NT2/D1 (cell line): ENCODE results near the gene ARHGAP35.

Experiments used
- DNase-seq: peaks from one replicate; pipeline ENCODE4 v3.0.0-alpha.2; 2011; ENCODE audit warnings: low read depth, low spot score
- H3K27me3 ChIP-seq: 2 replicates; pipeline ENCODE4 v1.6.0; 2011; ENCODE audit warnings: mild to moderate bottlenecking; ENCODE audit not compliant: insufficient read length, insufficient read depth
- H3K36me3 ChIP-seq: 2 replicates; pipeline ENCODE4 v1.6.1; 2011; ENCODE audit warnings: mild to moderate bottlenecking, low read length, mixed read lengths; ENCODE audit not compliant: insufficient read depth, insufficient read length
- H3K4me1 ChIP-seq: 2 replicates; pipeline ENCODE4 v1.5.1; 2011; ENCODE audit not compliant: insufficient read depth, insufficient read length
- H3K4me3 ChIP-seq: 2 replicates; pipeline ENCODE4 v1.5.1; 2011; ENCODE audit warnings: low read depth; ENCODE audit not compliant: insufficient read length
- H3K9ac ChIP-seq: 2 replicates; pipeline ENCODE4 v1.6.0; 2011; ENCODE audit warnings: low read depth; ENCODE audit not compliant: insufficient read length
- H3K9me3 ChIP-seq: 2 replicates; pipeline ENCODE4 v1.5.1; 2011; ENCODE audit warnings: mild to moderate bottlenecking, low read length; ENCODE audit not compliant: insufficient read depth
- SUZ12 ChIP-seq: IDR thresholded peaks from 2 replicates; pipeline ENCODE4 v1.6.1; 2011; ENCODE audit not compliant: insufficient read length, insufficient read depth; ENCODE audit errors: extremely low read depth
- YY1 ChIP-seq: IDR thresholded peaks from 2 replicates; pipeline ENCODE4 v1.6.1; 2011; ENCODE audit not compliant: insufficient read length, insufficient read depth
- ZNF274 ChIP-seq: IDR thresholded peaks from 2 replicates; pipeline ENCODE4 v1.6.1; 2011; ENCODE audit warnings: mild to moderate bottlenecking, low read depth, low read length

ARHGAP35 gene

GRCh38 chr19:46900341-46900740 lies 39.5 kb downstream of the ARHGAP35 start:
- TF ChIP-seq ZNF274 (no peak), YY1 (no peak), SUZ12 (no peak)
- peaks cover 5% of the 10 kb centered on the region for H3K4me1 ChIP-seq
- H3K36me3 ChIP-seq = no peaks in the 10 kb centered on the region
- no peaks in the 10 kb centered on the region for H3K9me3 ChIP-seq
- H3K4me3 ChIP-seq = no peak overlapping the region
- no peaks in the 10 kb centered on the region for H3K27me3 ChIP-seq
- DNase-seq = no peak
- H3K9ac ChIP-seq = no peak overlapping the region

GRCh38 chr19:46901701-46902401 lies 41.1 kb downstream of the ARHGAP35 start:
- Histone ChIP-seq H3K9ac (no peak overlapping the region), H3K4me1 (peaks cover 5% of the 10 kb centered on the region), H3K27me3 (no peaks in the 10 kb centered on the region), H3K4me3 (no peak overlapping the region), H3K9me3 (no peaks in the 10 kb centered on the region), H3K36me3 (no peaks in the 10 kb centered on the region)
- TF ChIP-seq ZNF274 = no peak
- no peak for TF ChIP-seq SUZ12
- no peak for TF ChIP-seq YY1
- DNase-seq = no peak

GRCh38 chr19:46902402-46902766 lies 41.6 kb downstream of the ARHGAP35 start:
- no peak for DNase-seq
- Histone ChIP-seq H3K27me3 (no peaks in the 10 kb centered on the region), H3K9me3 (no peaks in the 10 kb centered on the region), H3K9ac (no peak overlapping the region), H3K4me1 (peaks cover 5% of the 10 kb centered on the region), H3K36me3 (no peaks in the 10 kb centered on the region), H3K4me3 (no peak overlapping the region)
- no peak for TF ChIP-seq YY1
- no peak for TF ChIP-seq ZNF274
- no peak for TF ChIP-seq SUZ12

GRCh38 chr19:46903458-46903857 lies 42.7 kb downstream of the ARHGAP35 start:
- H3K9ac ChIP-seq = no peak overlapping the region
- DNase-seq = no peak
- peaks cover 5% of the 10 kb centered on the region for H3K4me1 ChIP-seq
- no peaks in the 10 kb centered on the region for H3K27me3 ChIP-seq
- TF ChIP-seq YY1 (no peak), SUZ12 (no peak), ZNF274 (no peak)
- H3K9me3 ChIP-seq = no peaks in the 10 kb centered on the region
- no peaks in the 10 kb centered on the region for H3K36me3 ChIP-seq
- no peak overlapping the region for H3K4me3 ChIP-seq

GRCh38 chr19:46904114-46905060 lies 43.6 kb downstream of the ARHGAP35 start:
- no peak overlapping the region for H3K4me3 ChIP-seq
- H3K4me1 ChIP-seq = peaks cover 5% of the 10 kb centered on the region
- TF ChIP-seq ZNF274 = no peak
- no peak for TF ChIP-seq YY1
- TF ChIP-seq SUZ12 = no peak
- H3K27me3 ChIP-seq = no peaks in the 10 kb centered on the region
- no peaks in the 10 kb centered on the region for H3K9me3 ChIP-seq
- no peaks in the 10 kb centered on the region for H3K36me3 ChIP-seq
- H3K9ac ChIP-seq = no peak overlapping the region
- no peak for DNase-seq

GRCh38 chr19:46906221-46906620 lies 45.4 kb downstream of the ARHGAP35 start:
- no peak for DNase-seq
- no peak overlapping the region for H3K4me3 ChIP-seq
- H3K9me3 ChIP-seq = no peaks in the 10 kb centered on the region
- no peaks in the 10 kb centered on the region for H3K36me3 ChIP-seq
- TF ChIP-seq ZNF274 = no peak
- no peak for TF ChIP-seq YY1
- no peak for TF ChIP-seq SUZ12
- H3K4me1 ChIP-seq = peaks cover 5% of the 10 kb centered on the region
- H3K27me3 ChIP-seq = no peaks in the 10 kb centered on the region
- no peak overlapping the region for H3K9ac ChIP-seq

GRCh38 chr19:46907880-46908279 lies 47.1 kb downstream of the ARHGAP35 start:
- Histone ChIP-seq H3K27me3 (no peaks in the 10 kb centered on the region), H3K9ac (no peak overlapping the region), H3K9me3 (no peaks in the 10 kb centered on the region), H3K36me3 (no peaks in the 10 kb centered on the region), H3K4me1 (peaks cover 5% of the 10 kb centered on the region), H3K4me3 (no peak overlapping the region)
- TF ChIP-seq SUZ12 = no peak
- no peak for TF ChIP-seq ZNF274
- no peak for TF ChIP-seq YY1
- DNase-seq = no peak
